Suprapubic skin (tissue), 4 donors: ENCODE measurements around the gene STX8. TPM values are rescaled to one million over a fixed set of nuclear protein-coding genes. Genes with fewer than 3 reads are reported as not detected.
"Not testable (repeated sequence)": the region's sequence is repeated elsewhere in the genome, so short reads cannot be mapped to it uniquely, and the experiment has no call there.

Experiments
- DNase-seq, 2 donors: peaks; one replicate each; pipeline ENCODE4 v3.0.0-alpha.2; 2019; ENCODE audit warnings: low spot score in 2 of 2
- H3K27ac ChIP-seq: fragments of 200-600 bp; sonication (generic); one replicate; pipeline ENCODE4 v1.5.1; 2019
- H3K27me3 ChIP-seq: fragments of 200-600 bp; sonication (generic); one replicate; pipeline ENCODE4 v1.5.1; 2019
- H3K36me3 ChIP-seq: fragments of 200-600 bp; sonication (generic); one replicate; pipeline ENCODE4 v1.5.1; 2019
- H3K4me1 ChIP-seq: fragments of 200-600 bp; sonication (generic); one replicate; pipeline ENCODE4 v1.5.1; 2019
- H3K4me3 ChIP-seq: fragments of 200-600 bp; sonication (generic); one replicate; pipeline ENCODE4 v1.5.1; 2019; ENCODE audit warnings: mild to moderate bottlenecking
- H3K9me3 ChIP-seq: fragments of 200-600 bp; sonication (generic); one replicate; pipeline ENCODE4 v1.5.1; 2019
- CTCF ChIP-seq, 2 donors: fragments of 200-600 bp in 1 of 2; fragments of 450-650 bp in 1 of 2; sonication (generic) in 1 of 2; IDR thresholded peaks; one replicate each; pipeline ENCODE4 v1.5.1; 2016 to 2019; ENCODE audit warnings: antibody characterized with exemption in 2 of 2, mild to moderate bottlenecking in 1 of 2, moderate library complexity in 1 of 2
- EP300 ChIP-seq: sonication (generic); formaldehyde crosslinking; IDR thresholded peaks from one replicate; pipeline ENCODE4 v1.6.1; 2017; ENCODE audit warnings: antibody characterized with exemption
- POLR2A ChIP-seq, 2 donors: fragments of 450-650 bp; IDR thresholded peaks; one replicate each; pipeline ENCODE4 v1.6.1; 2017; ENCODE audit warnings: antibody characterized with exemption in 2 of 2, mild to moderate bottlenecking in 2 of 2, moderate library complexity in 2 of 2
- POLR2AphosphoS5 ChIP-seq, 3 donors: sonication (generic); formaldehyde crosslinking; IDR thresholded peaks; one replicate each; pipeline ENCODE4 v1.6.1; 2017; ENCODE audit warnings: antibody characterized with exemption in 3 of 3
- WGBS: methylation state at CpG from one replicate; pipeline ENCODE4 v1.1.5; 2018; 5-methylcytosine and 5-hydroxymethylcytosine counted together
- total RNA-seq, 4 donors: library from RNA; depleted of rRNA; stranded (reverse); fragments of >200 nt; gene quantifications; one replicate each; pipeline ENCODE4 v1.1.0, GENCODE V29; 2016

Gene STX8
- total RNA-seq, 4 donors from 2014 or later: 21.5 to 74.0 (median 38.4) TPM

- no peak overlapping the region for H3K4me3 ChIP-seq
- H3K27ac ChIP-seq: no peak overlapping the region
- no peaks in the 10 kb centered on the region for H3K9me3 ChIP-seq
- no peak for TF ChIP-seq POLR2AphosphoS5 (IDR thresholded peaks at IDR 0.05)
- no peak for TF ChIP-seq CTCF (IDR thresholded peaks at IDR 0.05)
- TF ChIP-seq EP300: no peak
- TF ChIP-seq POLR2A (IDR thresholded peaks at IDR 0.05): no peak
- H3K27me3 ChIP-seq: no peaks in the 10 kb centered on the region
- no peaks in the 10 kb centered on the region for H3K4me1 ChIP-seq
- no peak for DNase-seq
- 88% methylated on average over 5 of the region's 5 CpGs for WGBS
- no peaks in the 10 kb centered on the region for H3K36me3 ChIP-seq
Measured at GRCh38 chr17:9346296-9346926, 229.2 kb downstream of the STX8 start.

- no peaks in the 10 kb centered on the region for H3K36me3 ChIP-seq
- no peaks in the 10 kb centered on the region for H3K9me3 ChIP-seq
- TF ChIP-seq POLR2A (IDR thresholded peaks at IDR 0.05): no peak
- no peak for TF ChIP-seq CTCF (IDR thresholded peaks at IDR 0.05)
- no peak for TF ChIP-seq POLR2AphosphoS5 (IDR thresholded peaks at IDR 0.05)
- TF ChIP-seq EP300: no peak
- WGBS: 69% methylated on average over 5 of the region's 5 CpGs
- no peak for DNase-seq
- no peaks in the 10 kb centered on the region for H3K4me1 ChIP-seq
- no peak overlapping the region for H3K27ac ChIP-seq
- H3K27me3 ChIP-seq: no peaks in the 10 kb centered on the region
- H3K4me3 ChIP-seq: no peak overlapping the region
Measured at GRCh38 chr17:9343516-9343915, 232.1 kb downstream of the STX8 start.

- Histone ChIP-seq H3K4me1 (no peaks in the 10 kb centered on the region), H3K27me3 (no peaks in the 10 kb centered on the region), H3K9me3 (no peaks in the 10 kb centered on the region), H3K4me3 (no peak overlapping the region), H3K36me3 (no peaks in the 10 kb centered on the region), H3K27ac (no peak overlapping the region)
- WGBS: 92% methylated on average over 7 of the region's 8 CpGs
- no peak for DNase-seq
- TF ChIP-seq POLR2AphosphoS5 (IDR thresholded peaks at IDR 0.05) (no peak), CTCF (IDR thresholded peaks at IDR 0.05) (no peak), POLR2A (IDR thresholded peaks at IDR 0.05) (no peak), EP300 (no peak)
Measured at GRCh38 chr17:9342225-9342624, 233.4 kb downstream of the STX8 start.

GRCh38 chr17:9339958-9340357, 235.7 kb downstream of the STX8 start:
- Histone ChIP-seq H3K27ac (no peak overlapping the region), H3K27me3 (no peaks in the 10 kb centered on the region), H3K9me3 (peaks cover 6% of the 10 kb centered on the region), H3K4me1 (no peaks in the 10 kb centered on the region), H3K4me3 (no peak overlapping the region), H3K36me3 (no peaks in the 10 kb centered on the region)
- TF ChIP-seq POLR2AphosphoS5 (IDR thresholded peaks at IDR 0.05) (no peak), EP300 (no peak), CTCF (IDR thresholded peaks at IDR 0.05) (no peak), POLR2A (IDR thresholded peaks at IDR 0.05) (no peak)
- WGBS: 83% methylated on average over 7 of the region's 7 CpGs
- DNase-seq: no peak

GRCh38 chr17:9339482-9339881, 236.1 kb downstream of the STX8 start:
- WGBS: 91% methylated on average over 10 of the region's 10 CpGs
- H3K4me1 ChIP-seq, H3K36me3 ChIP-seq, H3K27me3 ChIP-seq, H3K4me3 ChIP-seq, H3K27ac ChIP-seq, DNase-seq: not testable (repeated sequence)
- peaks cover 11% of the 10 kb centered on the region for H3K9me3 ChIP-seq

GRCh38 chr17:9336817-9337216, 238.8 kb downstream of the STX8 start:
- H3K4me3 ChIP-seq: no peak overlapping the region
- no peaks in the 10 kb centered on the region for H3K4me1 ChIP-seq
- no peak overlapping the region for H3K27ac ChIP-seq
- no peaks in the 10 kb centered on the region for H3K36me3 ChIP-seq
- 87% methylated on average over 2 of the region's 2 CpGs for WGBS
- no peaks in the 10 kb centered on the region for H3K27me3 ChIP-seq
- DNase-seq: no peak
- TF ChIP-seq POLR2A (IDR thresholded peaks at IDR 0.05) (no peak), EP300 (no peak), CTCF (IDR thresholded peaks at IDR 0.05) (no peak), POLR2AphosphoS5 (IDR thresholded peaks at IDR 0.05) (no peak)
- H3K9me3 ChIP-seq: peaks cover 11% of the 10 kb centered on the region
